Stimulated activated CD4-positive, alpha-beta T cell treated with anti-CD3 and anti-CD28 coated beads, Interleukin-1b, Interleukin-23, amount 100 ng/mL, for 24 hours (primary cell): Measurements from ENCODE around the gene NAB1.
"Not testable (repeated sequence)": the region's sequence is repeated elsewhere in the genome, so short reads cannot be mapped to it uniquely, and the experiment has no call there.

Experiments
- DNase-seq, 4 experiments: peaks; one replicate each; pipeline ENCODE4 v3.0.0-alpha.2; 2020; ENCODE audit warnings: low read depth in 4 of 4, low spot score in 1 of 4

NAB1 gene

DNA sequence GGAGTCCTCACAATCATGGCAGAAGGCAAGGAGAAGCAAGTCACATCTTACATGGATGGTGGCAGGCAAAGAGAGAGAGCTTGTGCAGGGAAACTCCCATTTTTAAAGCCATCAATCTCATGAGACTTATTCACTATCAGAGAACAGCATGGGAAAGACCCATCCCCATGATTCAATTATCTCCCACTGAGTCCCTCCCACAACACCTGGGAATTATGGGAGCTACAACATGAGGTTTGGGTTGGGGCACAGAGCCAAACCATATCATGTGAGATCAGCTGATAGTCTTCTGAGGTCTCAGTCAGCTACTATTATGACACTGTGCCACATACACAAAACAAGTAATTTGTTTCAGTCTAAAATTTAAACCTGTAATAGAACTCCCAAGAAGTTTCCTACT is 59.8 kb downstream of the NAB1 start:
- DNase-seq = not testable (repeated sequence)

DNA sequence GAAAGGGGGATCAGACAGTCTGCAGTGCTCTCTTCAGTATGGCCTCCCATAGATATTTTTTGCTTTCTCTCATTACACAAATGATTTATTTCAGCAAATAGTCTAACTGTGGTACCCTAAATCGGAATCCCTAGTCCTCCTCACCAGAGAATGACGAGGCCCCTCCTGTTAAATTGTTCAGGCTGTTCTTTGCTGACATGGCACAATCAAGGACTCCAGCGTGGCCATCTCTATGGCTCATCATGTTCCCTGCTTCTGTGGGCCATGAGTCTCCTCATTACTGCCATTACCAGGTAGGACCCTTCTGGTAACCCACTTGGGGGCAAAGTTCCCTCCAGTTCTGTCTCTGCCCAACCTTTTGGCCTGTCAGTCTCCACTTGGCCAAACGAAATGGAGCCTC is 62.2 kb downstream of the NAB1 start:
- no peak for DNase-seq

DNA sequence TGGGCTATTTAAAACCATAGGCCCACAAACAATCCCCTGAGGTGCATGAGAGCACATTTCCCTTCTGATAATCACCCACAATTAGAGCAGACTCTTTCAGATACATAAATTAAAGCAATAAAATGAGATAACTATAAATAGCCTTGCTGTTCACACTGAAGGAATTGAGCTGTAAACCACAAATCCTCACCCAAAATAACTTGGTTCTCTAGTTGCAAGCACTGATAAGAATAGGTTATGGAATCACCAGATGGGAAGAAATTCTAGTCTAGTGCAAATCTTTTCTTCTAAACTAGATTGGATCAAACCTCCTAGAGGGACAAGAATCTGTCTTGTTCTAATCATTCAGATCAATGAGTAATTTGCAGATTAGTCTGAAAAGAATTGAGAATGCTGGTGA is 64.6 kb downstream of the NAB1 start:
- DNase-seq = no peak

DNA sequence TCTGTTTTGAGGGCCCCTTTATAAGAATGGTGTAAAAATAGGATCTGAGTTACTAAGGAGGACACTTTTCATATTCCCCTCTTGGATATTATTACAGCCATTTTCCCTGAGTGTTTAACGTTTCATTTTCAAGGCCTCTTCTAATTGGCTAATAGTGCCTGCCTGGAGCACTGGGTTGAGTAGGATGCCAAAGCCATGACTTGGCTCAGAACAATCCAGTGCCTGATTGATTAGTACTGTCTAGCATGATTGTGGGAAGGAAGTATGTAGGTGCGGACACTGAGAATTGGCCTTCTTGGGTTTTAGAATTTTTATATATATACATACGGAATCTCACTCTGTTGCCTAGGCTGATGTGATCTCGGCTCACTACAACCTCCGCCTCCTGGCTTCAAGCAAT is 66.1 kb downstream of the NAB1 start:
- DNase-seq = no peak

DNA sequence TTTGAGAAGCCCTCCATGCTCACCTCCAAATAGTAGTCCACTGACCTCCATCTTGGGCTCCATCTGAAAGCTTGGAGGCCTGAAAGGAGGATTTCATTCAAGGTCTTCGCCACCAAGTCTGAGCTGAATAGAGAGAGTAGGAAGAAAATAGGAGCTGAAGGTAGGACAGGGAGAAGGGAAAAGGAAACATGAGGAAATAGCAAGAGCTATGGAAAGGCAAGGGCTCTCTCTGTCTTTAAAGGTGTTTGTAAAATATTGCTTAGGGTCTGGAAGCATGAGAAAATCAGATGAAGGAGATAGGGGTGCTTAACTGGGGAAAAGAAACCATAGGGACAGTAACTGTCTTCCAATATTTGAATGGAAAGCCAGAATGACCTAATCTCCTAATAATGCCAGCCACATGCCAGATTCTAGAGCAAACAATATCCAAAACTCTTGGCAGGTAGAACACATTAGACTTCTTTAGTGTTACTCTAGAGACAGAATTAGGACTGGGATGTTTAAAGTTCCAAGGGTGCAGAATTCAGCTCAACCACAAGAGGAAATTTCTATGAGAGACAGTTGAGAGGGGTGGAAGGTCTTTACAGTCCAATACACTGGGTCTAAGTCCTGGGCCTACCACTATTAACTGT is 67.4 kb downstream of the NAB1 start:
- no peak for DNase-seq

- DNase-seq = no peak
Observed at GRCh38 chr2:190717306-190717705, 68.4 kb downstream of the NAB1 start.

- DNase-seq = no peak
Observed at GRCh38 chr2:190717764-190718651, 69.1 kb downstream of the NAB1 start.

DNA sequence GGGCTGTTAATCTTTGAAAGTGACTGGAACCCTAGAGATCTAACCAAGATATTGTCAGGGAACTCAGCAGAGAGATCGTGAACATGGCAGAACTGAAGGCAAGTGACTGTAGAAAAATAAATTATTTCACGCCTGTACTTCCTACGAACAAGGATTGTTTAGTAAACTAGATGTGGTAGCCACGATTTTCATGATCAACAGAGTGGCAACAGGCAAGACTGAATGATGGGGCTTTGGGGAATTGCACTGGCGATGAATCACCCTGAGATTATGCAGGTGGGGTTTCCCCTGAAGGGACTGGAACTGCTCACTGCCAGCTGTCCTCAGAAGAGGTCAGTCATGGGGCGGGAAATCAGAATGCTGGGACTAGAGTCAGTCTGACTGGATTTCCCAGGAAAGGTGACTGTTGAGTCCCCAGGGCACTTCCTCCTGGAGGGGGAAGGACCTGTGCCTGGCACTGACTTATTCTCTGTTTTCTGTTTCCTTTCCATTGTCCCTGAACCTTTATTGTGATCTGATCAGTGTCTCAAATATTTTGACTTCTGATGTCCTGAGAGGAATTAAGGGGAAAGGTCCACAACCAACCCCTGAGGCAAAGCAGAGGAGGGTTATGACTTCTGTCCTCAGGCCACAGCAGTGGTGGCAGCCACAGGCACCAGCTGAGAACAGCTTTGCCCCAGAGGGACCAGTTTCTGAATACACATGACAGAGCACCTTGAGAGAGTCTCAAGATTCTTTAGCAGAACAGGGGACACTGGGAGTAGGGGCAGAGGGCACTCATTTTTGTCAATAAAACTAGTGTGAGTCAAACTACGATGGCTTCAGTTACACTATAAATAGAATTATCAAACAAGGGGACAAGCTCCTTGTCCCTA is 70.0 kb downstream of the NAB1 start:
- DNase-seq = peak; percentile 36 to 73 (median 50)

- DNase-seq = no peak
Observed at GRCh38 chr2:190720276-190720675, 71.4 kb downstream of the NAB1 start.

DNA sequence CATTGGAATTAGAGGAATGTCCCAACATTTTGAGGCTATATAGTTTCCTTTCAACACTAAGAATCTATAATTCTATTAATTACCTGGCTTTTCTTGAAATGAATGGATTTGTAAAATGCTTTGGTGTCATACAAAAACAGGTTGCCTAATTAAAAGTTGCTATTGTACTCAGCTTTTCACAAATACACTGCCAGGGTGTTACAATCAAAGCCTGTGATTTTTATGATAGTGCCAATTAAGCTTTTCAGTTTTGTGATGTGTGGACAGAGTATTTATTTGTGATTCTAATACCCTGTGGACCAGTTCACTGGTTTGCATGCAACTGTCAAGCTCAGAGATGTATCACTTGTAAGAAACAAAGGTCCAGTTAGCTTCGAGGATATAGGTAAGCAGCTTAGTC is 71.8 kb downstream of the NAB1 start:
- no peak for DNase-seq

DNA sequence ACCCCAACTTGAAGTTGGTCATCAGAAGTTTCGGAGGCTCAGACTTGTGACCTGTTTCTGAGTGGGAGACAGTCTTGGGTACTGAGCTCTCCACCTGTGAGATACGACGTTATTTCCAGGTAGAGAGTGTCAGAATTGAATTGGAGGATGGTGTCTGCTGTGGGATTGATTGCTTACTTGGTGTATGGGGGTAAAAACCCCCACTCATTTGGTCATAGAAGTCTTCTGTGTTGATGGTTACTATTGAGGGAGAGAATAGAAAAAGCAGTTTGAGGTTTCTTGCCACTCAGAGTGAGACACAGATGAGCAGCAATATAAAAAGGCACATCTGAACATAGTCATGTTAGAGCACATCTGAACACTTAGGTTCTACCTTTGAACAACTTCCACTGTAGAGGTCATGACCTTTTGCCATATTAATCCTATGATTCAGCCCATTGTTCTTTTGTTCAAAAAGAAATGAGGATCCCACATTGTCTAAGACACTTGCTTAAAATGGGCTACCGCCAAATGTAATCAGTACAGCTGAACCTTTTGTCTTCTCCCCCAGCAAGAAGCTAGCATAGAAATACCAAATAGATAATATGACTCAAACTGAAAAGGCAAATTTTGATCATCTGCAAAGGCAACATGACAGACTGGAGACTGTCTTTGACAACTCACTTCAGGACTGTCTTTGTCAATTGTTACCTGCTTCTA is 73.3 kb downstream of the NAB1 start:
- DNase-seq = no peak

GRCh38 chr2:190722835-190723234 is 74.0 kb downstream of the NAB1 start:
- DNase-seq = no peak

GRCh38 chr2:190723397-190724090 is 74.7 kb downstream of the NAB1 start:
- DNase-seq = no peak

DNA sequence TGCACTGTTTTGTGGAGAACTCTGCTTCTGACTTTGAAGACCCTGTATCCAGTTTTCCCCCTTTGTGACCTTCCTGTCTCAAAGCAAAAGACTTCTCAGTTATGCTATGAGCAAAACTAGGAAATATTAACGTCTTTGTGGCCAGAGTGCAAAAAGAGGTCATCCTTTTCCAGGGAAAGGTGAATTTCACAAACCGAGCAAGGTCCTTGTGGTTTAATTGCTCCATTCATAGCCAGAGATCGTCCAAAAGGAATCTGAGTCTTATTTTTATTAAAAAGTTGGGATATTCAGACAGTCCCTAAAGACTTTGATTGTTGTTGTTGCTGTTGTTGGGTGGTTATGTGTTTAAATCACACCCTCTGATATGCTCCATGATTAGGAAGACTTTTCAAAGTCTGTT is 77.4 kb downstream of the NAB1 start:
- DNase-seq = no peak

GRCh38 chr2:190736355-190736754 is 87.5 kb downstream of the NAB1 start:
- DNase-seq = no peak

- no peak for DNase-seq
Observed at GRCh38 chr2:190740449-190740848, 91.6 kb downstream of the NAB1 start.
